Measurements from ENCODE around the gene TKTL1.
A peak's percentile ranks its signal among the peaks of the same experiment; 100 is the strongest.

TKTL1 gene

GRCh38 chrX:154315416-154315815, 19.8 kb downstream of the TKTL1 start:
- TF ChIP-seq CTCF (IDR thresholded peaks at IDR 0.05; ENCODE audit: control insufficient read depth, insufficient read depth, low read depth, low read length, missing control alignments) = no peak
- no peak overlapping the region for H3K4me3 ChIP-seq (ENCODE audit: control insufficient read depth, low read depth, low read length)
- DNase-seq (ENCODE audit: low read depth) = no peak

DNA sequence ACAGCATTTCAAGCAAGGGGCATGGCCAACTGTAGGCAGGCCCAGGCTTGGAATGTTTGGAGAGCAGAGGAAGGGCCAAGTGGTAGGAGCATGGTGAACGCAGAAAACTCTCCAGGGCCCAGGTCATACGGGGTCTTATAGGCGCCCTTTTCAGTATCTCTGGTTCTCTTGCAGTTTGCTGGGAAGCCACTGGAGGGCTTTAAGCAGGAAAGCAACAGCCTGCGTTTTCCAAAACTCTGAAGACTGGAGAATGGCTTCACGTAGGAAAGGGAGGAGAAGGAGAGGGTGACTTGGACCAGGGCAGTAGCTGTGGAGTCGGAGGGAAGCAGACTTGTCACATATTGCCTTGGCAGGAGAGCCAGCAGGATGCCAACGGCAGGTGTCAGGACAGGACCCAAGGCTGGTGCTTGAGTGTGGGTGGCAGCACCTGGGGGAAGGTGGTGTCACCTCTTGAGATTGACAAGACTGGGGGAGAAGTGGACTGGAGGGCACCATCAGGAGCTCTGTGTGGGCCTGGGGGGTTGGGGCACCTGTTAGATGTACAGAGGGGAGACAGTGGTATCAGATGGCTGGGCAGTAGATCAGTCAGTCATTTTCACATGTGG, 21.9 kb downstream of the TKTL1 start:
- TF ChIP-seq CTCF (IDR thresholded peaks at IDR 0.05; ENCODE audit: control insufficient read depth, insufficient read depth, low read depth, low read length, missing control alignments) = peak; percentile 58
- no peak for DNase-seq (ENCODE audit: low read depth)
- no peak overlapping the region for H3K4me3 ChIP-seq (ENCODE audit: control insufficient read depth, low read depth, low read length)

- TF ChIP-seq CTCF (IDR thresholded peaks at IDR 0.05; ENCODE audit: control insufficient read depth, insufficient read depth, low read depth, low read length, missing control alignments) = no peak
- DNase-seq (ENCODE audit: low read depth) = no peak
- no peak overlapping the region for H3K4me3 ChIP-seq (ENCODE audit: control insufficient read depth, low read depth, low read length)
Measured at GRCh38 chrX:154320406-154320805, 24.8 kb downstream of the TKTL1 start.

DNA sequence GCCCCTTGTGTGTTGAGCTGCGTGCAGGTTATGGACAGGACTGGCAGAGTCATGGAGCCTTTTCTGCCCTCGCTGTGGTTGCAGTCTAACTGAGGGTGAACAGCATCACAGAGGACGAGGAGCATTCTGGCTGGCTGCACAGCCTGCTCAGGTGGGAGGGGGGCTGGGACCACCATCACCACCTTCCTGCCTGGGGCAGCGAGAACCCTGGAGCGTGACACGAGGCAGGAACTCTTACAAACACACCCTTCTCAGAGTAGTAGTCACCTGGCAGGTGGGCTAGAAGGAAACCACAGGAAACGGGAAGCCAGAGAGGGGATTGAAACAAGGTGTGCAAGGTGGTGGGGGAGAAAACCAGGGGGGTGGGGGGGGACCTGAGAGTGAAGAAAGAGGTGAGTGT, 25.6 kb downstream of the TKTL1 start:
- H3K4me3 ChIP-seq (ENCODE audit: control insufficient read depth, low read depth, low read length) = no peak overlapping the region
- DNase-seq (ENCODE audit: low read depth) = no peak
- no peak for TF ChIP-seq CTCF (IDR thresholded peaks at IDR 0.05; ENCODE audit: control insufficient read depth, insufficient read depth, low read depth, low read length, missing control alignments)

- no peak for DNase-seq (ENCODE audit: low read depth)
- peak; percentile 13 for TF ChIP-seq CTCF (IDR thresholded peaks at IDR 0.05; ENCODE audit: control insufficient read depth, insufficient read depth, low read depth, low read length, missing control alignments)
- no peak overlapping the region for H3K4me3 ChIP-seq (ENCODE audit: control insufficient read depth, low read depth, low read length)
Measured at GRCh38 chrX:154321594-154321993, 26.0 kb downstream of the TKTL1 start.

DNA sequence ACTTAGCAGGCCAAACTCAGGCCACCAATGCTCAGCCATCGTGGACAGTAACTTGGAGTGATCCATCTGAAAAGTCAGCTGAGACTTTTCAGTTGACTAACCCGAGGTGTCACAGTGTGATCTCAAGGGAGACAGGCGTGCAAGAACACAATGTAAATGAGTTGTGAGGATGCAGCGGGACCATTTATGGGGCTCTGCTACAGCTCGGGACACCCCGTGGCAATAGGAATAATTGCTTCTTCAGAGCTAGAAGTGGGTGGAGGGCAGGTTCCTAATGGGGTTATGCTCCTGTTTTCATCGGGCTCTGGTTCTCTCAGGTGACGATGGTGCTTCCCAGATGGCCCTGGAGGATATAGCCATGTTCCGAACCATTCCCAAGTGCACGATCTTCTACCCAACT, 27.3 kb downstream of the TKTL1 start:
- no peak for DNase-seq (ENCODE audit: low read depth)
- H3K4me3 ChIP-seq (ENCODE audit: control insufficient read depth, low read depth, low read length) = no peak overlapping the region
- no peak for TF ChIP-seq CTCF (IDR thresholded peaks at IDR 0.05; ENCODE audit: control insufficient read depth, insufficient read depth, low read depth, low read length, missing control alignments)

DNA sequence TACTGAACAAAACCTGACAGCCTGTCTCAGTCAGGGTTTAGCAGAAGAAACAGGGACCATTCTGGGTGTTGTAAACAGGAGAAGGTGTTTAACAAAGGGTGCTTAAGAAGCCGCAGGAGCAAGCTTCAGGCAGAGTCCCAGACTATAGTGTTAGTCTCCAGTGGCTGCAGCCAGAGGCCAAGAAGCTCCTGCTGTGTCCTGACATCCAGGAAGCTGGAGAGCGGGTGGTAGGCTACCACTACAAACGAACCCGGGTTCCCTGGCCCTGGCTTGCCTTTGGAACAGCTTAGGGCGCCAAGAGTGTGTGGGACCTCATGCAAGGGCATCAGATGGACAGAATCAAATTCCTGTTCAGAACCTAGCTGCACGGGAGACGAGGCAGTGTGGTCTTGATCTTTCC, 27.9 kb downstream of the TKTL1 start:
- no peak for TF ChIP-seq CTCF (IDR thresholded peaks at IDR 0.05; ENCODE audit: control insufficient read depth, insufficient read depth, low read depth, low read length, missing control alignments)

More for the DNA sequence above, 27.9 kb downstream of the TKTL1 start:
- no peak for DNase-seq (ENCODE audit: low read depth)
- H3K4me3 ChIP-seq (ENCODE audit: control insufficient read depth, low read depth, low read length) = no peak overlapping the region
